ENCODE measurements around the gene ALPP.
"Not testable (repeated sequence)": the region's sequence is repeated elsewhere in the genome, so short reads cannot be mapped to it uniquely, and the experiment has no call there.

The ALPP gene

DNA sequence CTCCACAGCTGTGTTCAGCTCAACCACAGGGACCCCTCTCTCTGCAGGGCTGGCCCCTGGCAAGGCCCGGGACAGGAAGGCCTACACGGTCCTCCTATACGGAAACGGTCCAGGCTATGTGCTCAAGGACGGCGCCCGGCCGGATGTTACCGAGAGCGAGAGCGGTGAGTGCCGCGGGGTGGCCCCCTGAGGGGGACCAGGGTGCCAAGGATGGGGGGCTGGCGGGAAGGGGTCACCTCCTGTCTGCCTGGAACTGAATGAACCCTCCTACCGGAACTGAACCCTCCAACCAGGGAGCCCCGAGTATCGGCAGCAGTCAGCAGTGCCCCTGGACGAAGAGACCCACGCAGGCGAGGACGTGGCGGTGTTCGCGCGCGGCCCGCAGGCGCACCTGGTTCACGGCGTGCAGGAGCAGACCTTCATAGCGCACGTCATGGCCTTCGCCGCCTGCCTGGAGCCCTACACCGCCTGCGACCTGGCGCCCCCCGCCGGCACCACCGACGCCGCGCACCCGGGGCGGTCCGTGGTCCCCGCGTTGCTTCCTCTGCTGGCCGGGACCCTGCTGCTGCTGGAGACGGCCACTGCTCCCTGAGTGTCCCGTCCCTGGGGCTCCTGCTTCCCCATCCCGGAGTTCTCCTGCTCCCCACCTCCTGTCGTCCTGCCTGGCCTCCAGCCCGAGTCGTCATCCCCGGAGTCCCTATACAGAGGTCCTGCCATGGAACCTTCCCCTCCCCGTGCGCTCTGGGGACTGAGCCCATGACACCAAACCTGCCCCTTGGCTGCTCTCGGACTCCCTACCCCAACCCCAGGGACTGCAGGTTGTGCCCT, 2.9 kb downstream of the ALPP start:
- DNase-seq (ENCODE audit: low spot score) = not testable (repeated sequence)

GRCh38 chr2:232382331-232383225, 4.0 kb downstream of the ALPP start:
- no peak for DNase-seq (ENCODE audit: low spot score)

GRCh38 chr2:232384466-232384865, 5.9 kb downstream of the ALPP start:
- DNase-seq (ENCODE audit: low spot score) = no peak

GRCh38 chr2:232385058-232385457, 6.5 kb downstream of the ALPP start:
- not testable (repeated sequence) for DNase-seq (ENCODE audit: low spot score)

- no peak for DNase-seq (ENCODE audit: low spot score)
Measured at GRCh38 chr2:232385660-232386489, 7.3 kb downstream of the ALPP start.

DNA sequence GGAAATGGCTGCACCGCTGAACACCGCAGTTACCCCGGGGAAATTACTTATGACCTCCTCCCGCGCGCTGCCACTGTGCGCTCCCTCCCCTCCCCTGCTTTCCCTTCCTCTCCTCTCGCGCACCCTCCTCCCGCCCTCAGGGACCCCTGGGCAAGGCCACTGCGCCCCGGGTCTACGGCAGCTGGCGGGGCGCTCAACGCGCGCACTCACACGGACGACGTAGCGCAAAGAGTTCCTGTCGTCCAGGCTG, 7.9 kb downstream of the ALPP start:
- no peak for DNase-seq (ENCODE audit: low spot score)

- DNase-seq (ENCODE audit: low spot score) = no peak
Measured at GRCh38 chr2:232386740-232387450, 8.3 kb downstream of the ALPP start.

- DNase-seq (ENCODE audit: low spot score) = no peak
Measured at GRCh38 chr2:232387451-232388171, 9.1 kb downstream of the ALPP start.

GRCh38 chr2:232388324-232388891, 9.9 kb downstream of the ALPP start:
- DNase-seq (ENCODE audit: low spot score) = no peak

- no peak for DNase-seq (ENCODE audit: low spot score)
Measured at GRCh38 chr2:232389327-232389726, 10.8 kb downstream of the ALPP start.

GRCh38 chr2:232390661-232391060, 12.1 kb downstream of the ALPP start:
- DNase-seq (ENCODE audit: low spot score) = no peak

GRCh38 chr2:232393556-232393955, 15.0 kb downstream of the ALPP start:
- no peak for DNase-seq (ENCODE audit: low spot score)

DNA sequence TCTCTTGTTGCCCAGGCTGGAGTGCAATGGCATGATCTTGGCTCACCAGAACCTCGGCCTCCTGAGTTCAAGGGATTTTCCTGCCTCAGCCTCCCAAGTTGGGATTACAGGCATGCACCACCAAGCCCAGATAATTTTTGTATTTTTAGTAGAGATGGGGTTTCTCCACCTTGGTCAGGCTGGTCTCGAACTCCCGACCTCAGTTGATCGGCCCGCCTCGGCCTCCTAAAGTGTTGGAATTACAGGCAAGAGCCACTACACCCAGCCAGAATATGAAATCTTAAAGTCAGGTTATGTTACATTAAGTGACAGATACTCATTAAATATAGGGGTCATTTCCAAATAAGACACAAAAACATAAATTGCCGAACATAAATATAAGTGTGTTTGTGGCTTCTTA, 15.9 kb downstream of the ALPP start:
- not testable (repeated sequence) for DNase-seq (ENCODE audit: low spot score)

- no peak for DNase-seq (ENCODE audit: low spot score)
Measured at GRCh38 chr2:232395586-232395985, 17.0 kb downstream of the ALPP start.

DNA sequence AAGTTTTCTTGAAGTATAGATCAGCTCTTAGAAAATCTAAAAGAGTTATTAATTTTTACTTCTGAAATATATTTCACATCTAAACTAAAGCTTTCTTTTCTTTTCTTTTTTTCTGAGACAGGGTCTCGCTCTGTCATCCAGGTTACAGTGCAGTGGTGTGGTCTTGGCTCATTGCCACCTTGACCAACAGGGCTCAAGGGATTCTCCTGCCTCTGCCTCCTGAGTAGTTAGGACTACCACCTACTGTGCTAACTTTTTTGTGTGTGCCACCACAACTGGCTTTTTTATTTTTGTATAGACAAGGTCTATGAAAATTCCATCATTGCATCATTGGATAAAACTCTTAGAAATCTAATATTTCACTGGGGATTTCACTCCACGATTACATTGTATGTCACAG, 18.1 kb downstream of the ALPP start:
- DNase-seq (ENCODE audit: low spot score) = no peak

GRCh38 chr2:232398293-232399034, 19.9 kb downstream of the ALPP start:
- DNase-seq (ENCODE audit: low spot score) = no peak

- DNase-seq (ENCODE audit: low spot score) = no peak
Measured at GRCh38 chr2:232400256-232401015, 21.9 kb downstream of the ALPP start.

GRCh38 chr2:232402518-232402917, 24.0 kb downstream of the ALPP start:
- DNase-seq (ENCODE audit: low spot score) = no peak

DNA sequence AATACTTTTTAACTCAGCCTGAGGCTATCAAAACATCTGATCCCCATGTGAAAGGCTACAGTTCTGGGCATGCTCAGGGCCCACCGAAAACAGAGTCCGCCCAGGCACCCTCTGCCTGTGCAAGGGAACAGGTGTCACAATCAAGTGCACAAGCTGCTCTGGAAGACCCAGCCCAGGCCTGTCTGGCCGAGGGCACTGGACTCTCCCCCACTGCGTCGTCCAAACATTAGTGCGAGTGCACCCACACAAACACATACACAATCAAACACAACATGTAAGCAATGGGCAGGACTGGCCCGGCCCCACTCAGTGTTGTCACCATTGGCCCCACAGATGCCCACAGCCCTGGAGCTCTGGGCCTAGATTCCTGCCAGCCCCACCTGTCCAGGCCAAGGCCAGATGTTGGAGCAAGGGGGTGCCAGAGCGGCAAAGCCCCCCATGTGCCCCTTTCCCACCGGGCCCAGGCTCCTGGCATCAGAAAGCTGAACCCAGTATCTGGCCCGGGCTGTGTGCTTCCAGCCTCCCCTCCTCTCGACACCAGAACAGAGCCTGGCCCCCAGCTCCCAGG, 27.5 kb downstream of the ALPP start:
- no peak for DNase-seq (ENCODE audit: low spot score)

All from Ammon's horn (tissue), 1 donor.